ENCODE results near the gene PEAR1.
A peak's percentile ranks its signal among the peaks of the same experiment; 100 is the strongest.

Gene PEAR1

DNA sequence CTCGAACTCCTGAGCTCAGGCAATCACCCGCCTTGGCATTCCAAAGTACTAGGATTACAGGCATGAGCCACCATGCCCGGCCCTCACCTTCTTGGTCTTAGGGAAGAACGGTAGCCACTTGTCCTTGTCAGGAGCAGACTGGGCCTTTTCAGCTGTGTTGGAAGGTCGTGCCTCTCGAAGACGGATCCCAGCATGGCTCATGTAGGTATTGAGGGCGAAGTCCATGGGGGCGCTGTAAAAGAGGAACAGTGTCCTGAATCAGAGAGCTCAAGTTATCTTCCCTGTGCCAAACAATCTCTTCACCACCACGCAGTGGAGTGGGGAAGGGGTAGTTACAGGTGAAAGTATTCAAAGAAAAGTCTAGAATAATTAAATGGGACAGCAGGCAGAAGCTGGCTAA, 62.8 kb downstream of the PEAR1 start:
- H3K36me3 Mint-ChIP-seq (ENCODE audit: low read depth), result peaks cover 75% of the 10 kb centered on the region
- peaks cover 31% of the 10 kb centered on the region for H3K4me1 Mint-ChIP-seq
- TF ChIP-seq, protein P1, sequence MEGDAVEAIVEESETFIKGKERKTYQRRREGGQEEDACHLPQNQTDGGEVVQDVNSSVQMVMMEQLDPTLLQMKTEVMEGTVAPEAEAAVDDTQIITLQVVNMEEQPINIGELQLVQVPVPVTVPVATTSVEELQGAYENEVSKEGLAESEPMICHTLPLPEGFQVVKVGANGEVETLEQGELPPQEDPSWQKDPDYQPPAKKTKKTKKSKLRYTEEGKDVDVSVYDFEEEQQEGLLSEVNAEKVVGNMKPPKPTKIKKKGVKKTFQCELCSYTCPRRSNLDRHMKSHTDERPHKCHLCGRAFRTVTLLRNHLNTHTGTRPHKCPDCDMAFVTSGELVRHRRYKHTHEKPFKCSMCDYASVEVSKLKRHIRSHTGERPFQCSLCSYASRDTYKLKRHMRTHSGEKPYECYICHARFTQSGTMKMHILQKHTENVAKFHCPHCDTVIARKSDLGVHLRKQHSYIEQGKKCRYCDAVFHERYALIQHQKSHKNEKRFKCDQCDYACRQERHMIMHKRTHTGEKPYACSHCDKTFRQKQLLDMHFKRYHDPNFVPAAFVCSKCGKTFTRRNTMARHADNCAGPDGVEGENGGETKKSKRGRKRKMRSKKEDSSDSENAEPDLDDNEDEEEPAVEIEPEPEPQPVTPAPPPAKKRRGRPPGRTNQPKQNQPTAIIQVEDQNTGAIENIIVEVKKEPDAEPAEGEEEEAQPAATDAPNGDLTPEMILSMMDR (IDR thresholded peaks at IDR 0.05), result no peak
- no peak for DNase-seq
- H3K4me3 Mint-ChIP-seq, result no peak overlapping the region
- no peak overlapping the region for H3K27ac Mint-ChIP-seq
- no peaks in the 10 kb centered on the region for H3K9me3 Mint-ChIP-seq
- peaks cover 6% of the 10 kb centered on the region for H3K27me3 Mint-ChIP-seq (ENCODE audit: low read depth, poor library complexity)

DNA sequence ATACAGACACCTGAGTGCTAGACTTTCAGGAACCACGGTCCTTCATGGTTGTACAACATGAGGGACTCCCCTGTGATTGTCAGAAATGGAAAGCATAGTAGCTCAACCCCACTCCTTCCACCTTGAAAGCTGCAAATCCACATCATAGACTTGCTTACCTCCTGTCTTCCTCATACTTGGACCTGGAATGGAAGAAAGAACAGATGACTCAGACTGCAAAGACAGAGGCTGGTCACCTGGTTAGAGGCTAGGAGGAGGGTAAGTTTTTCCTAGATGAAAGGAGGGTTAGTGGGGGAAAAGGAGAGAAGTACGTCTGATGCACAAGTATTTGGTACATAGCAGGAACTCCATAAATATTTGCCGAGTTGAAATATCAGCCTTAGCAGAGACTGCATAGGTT, 64.1 kb downstream of the PEAR1 start:
- peaks cover 31% of the 10 kb centered on the region for H3K4me1 Mint-ChIP-seq
- peaks cover 76% of the 10 kb centered on the region for H3K36me3 Mint-ChIP-seq (ENCODE audit: low read depth)
- H3K4me3 Mint-ChIP-seq, result no peak overlapping the region
- TF ChIP-seq, protein P1 (IDR thresholded peaks at IDR 0.05), result no peak
- H3K27ac Mint-ChIP-seq, result no peak overlapping the region
- no peak for DNase-seq
- no peaks in the 10 kb centered on the region for H3K9me3 Mint-ChIP-seq
- H3K27me3 Mint-ChIP-seq (ENCODE audit: low read depth, poor library complexity), result peaks cover 9% of the 10 kb centered on the region

DNA sequence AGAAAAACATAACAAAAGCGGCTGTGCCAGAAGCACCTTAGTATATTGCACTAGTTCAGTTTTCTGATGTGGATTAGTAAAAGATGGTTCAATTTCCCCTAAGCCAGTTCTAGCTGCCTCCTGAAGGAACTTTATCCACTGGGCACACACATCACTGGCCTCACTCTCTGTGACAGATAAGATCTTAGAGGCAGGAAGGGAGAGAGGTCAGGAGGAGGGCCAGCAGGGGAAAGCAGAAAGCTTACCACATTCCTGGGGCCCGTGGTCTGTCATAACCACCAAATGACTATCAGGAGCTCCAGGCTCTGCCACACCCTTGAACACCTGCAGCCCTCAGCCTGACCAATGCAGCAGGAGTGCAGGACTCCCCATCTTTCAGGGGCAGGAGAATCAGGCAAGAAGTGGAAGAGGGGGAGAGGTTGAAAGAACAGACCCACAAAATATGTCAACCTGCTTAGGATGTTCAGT, 64.8 kb downstream of the PEAR1 start:
- no peak overlapping the region for H3K27ac Mint-ChIP-seq
- H3K36me3 Mint-ChIP-seq (ENCODE audit: low read depth), result peaks cover 83% of the 10 kb centered on the region
- no peak overlapping the region for H3K4me3 Mint-ChIP-seq
- H3K9me3 Mint-ChIP-seq, result no peaks in the 10 kb centered on the region
- peaks cover 34% of the 10 kb centered on the region for H3K4me1 Mint-ChIP-seq
- peaks cover 9% of the 10 kb centered on the region for H3K27me3 Mint-ChIP-seq (ENCODE audit: low read depth, poor library complexity)
- TF ChIP-seq, protein P1 (IDR thresholded peaks at IDR 0.05), result no peak
- no peak for DNase-seq

DNA sequence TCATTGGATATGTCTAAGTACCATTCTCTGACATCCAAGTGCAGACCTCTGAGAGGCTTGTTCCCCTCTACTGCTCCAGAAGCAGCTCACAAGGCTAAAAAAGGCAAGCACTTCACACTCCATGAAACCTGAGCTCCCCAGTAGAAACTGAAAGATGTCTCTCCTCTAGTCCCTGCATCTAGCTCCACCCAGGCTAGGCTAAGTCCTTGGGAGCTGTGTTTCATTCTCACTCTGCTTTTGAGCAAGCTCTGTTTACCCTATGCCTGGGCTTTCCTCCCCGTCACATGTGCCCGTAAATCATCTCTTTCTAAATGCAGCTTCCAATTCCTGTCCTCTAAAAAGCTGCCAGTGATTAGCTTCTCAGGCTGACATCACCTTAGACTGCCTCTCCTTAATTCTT, 65.9 kb downstream of the PEAR1 start:
- peaks cover 92% of the 10 kb centered on the region for H3K36me3 Mint-ChIP-seq (ENCODE audit: low read depth)
- peaks cover 45% of the 10 kb centered on the region for H3K4me1 Mint-ChIP-seq
- TF ChIP-seq, protein P1 (IDR thresholded peaks at IDR 0.05), result no peak
- no peak for DNase-seq
- no peak overlapping the region for H3K4me3 Mint-ChIP-seq
- peak overlapping the region; percentile 54 for H3K27ac Mint-ChIP-seq
- no peaks in the 10 kb centered on the region for H3K9me3 Mint-ChIP-seq
- peaks cover 9% of the 10 kb centered on the region for H3K27me3 Mint-ChIP-seq (ENCODE audit: low read depth, poor library complexity)

DNA sequence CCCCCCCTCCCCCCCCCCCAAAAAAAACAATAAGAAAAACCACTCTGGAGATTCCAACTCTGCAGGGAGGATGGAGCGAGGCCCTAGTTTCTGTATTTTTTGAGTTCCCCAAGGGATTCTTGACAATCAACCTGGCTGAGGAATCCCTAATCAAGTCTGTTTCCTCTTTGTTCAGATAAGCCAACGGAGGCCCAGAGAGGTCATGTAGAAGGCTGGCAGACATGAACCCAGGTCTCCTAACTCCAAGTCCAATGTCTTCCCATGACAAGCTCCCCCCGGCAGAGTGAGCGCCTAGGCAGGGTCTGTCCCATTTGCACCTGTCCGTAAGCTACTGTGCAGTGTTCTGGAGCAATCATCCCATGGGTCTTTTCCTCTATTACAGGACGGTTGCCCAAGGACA, 66.4 kb downstream of the PEAR1 start:
- TF ChIP-seq, protein P1 (IDR thresholded peaks at IDR 0.05), result no peak
- no peak for DNase-seq
- Mint-ChIP-seq H3K9me3 (no peaks in the 10 kb centered on the region), H3K27me3 (ENCODE audit: low read depth, poor library complexity) (peaks cover 9% of the 10 kb centered on the region), H3K36me3 (ENCODE audit: low read depth) (peaks cover 91% of the 10 kb centered on the region), H3K27ac (peak overlapping the region; percentile 54), H3K4me3 (no peak overlapping the region), H3K4me1 (peaks cover 47% of the 10 kb centered on the region)

DNA sequence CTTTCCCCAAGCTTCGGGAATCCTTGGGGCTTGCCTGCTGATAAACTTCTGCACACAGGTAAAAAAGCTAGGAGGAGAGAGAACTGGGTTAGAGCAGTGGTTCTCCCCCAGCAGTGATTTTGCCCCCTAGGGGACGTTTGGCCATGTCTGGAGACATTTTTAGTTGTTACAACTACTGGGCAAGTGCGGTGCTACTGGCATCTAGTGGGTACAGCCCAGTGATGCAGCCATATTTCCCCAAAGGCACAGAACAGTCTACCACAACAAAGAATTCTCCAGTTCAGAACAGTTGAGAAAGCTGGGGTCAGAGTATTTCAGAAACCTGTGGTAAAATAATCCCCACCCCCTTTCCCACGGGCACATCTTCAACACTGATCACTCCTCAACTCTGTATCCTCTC, 68.2 kb downstream of the PEAR1 start:
- no peaks in the 10 kb centered on the region for H3K9me3 Mint-ChIP-seq
- no peak overlapping the region for H3K4me3 Mint-ChIP-seq
- H3K36me3 Mint-ChIP-seq (ENCODE audit: low read depth), result peaks cover 88% of the 10 kb centered on the region
- DNase-seq, result no peak
- TF ChIP-seq, protein P1 (IDR thresholded peaks at IDR 0.05), result no peak
- peaks cover 47% of the 10 kb centered on the region for H3K4me1 Mint-ChIP-seq
- no peak overlapping the region for H3K27ac Mint-ChIP-seq
- H3K27me3 Mint-ChIP-seq (ENCODE audit: low read depth, poor library complexity), result peaks cover 7% of the 10 kb centered on the region
